Measurements from ENCODE around the gene CHTF18.
A peak's percentile ranks its signal among the peaks of the same experiment; 100 is the strongest.

GRCh38 chr16:813916-814412 lies 25.5 kb downstream of the CHTF18 start:
- no peak for TF ChIP-seq REST (tag by site-specific recombination; IDR thresholded peaks at IDR 0.05)
- TF ChIP-seq ZNF335 (tag by site-specific recombination; conservative IDR thresholded peaks at IDR 0.05): peak; percentile 39; the same call in 1 of the 2 replicates
- no peak for TF ChIP-seq ZNF10 (tag by site-specific recombination; IDR thresholded peaks at IDR 0.05)
